Activated T-cell treated with anti-CD3 and anti-CD28 coated beads for 24 hours (primary cell): ENCODE data around the gene RAB1B.

Source experiments
- DNase-seq: peaks from one replicate; pipeline ENCODE4 v3.0.0-alpha.2; 2020; ENCODE audit warnings: low read depth

RAB1B gene

GRCh38 chr11:66323684-66324083 is 55.2 kb downstream of the RAB1B start:
- no peak for DNase-seq

DNA sequence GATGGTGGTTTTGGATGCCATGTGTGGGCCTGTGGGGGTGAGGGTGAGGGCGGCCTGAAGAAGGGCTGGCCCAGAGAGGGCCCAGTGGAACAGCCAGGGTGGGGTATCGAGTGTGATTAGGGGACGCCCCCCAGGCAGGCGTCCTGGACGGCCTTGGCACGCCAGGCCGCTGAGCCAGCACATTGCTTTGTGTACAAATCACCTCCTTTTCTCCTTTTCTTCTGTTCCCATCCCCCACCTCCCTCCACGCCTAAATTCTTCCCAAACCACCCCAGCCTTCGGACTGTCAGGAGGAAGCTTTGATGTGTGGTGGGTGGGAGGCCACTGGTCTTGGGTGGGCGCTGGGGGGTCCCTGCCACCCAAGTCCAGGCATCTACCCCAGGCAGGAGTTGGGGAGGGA is 56.2 kb downstream of the RAB1B start:
- DNase-seq: no peak

DNA sequence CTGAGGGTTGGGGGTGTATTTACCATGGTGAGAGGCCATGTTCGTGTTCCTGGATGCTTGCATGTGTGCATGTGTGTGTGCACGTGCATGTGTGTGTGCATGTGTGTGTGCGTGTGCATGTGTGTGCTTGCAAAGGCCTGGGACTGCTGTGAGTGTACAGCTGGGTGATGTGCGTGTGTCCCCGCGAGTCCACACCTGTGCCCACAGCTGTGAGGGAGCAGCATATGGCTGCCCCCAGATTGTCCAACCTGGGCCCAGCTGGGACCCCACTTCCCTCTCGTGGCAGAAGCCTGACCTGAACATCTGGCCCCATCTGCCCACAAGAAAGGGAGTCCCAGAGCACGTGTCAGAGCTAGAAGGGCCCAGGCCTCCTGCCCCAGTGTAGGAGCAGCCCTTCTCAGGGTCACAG is 56.8 kb downstream of the RAB1B start:
- DNase-seq: no peak

- no peak for DNase-seq
These were observed 58.0 kb downstream of the RAB1B start for GRCh38 chr11:66326261-66327111.
